Measurements from ENCODE around the gene NSG2. TPM values are rescaled to one million over a fixed set of nuclear protein-coding genes. Genes with fewer than 3 reads are reported as not detected.

Gene NSG2
- total RNA-seq, 4 donors from 2014 or later: not detected

DNA sequence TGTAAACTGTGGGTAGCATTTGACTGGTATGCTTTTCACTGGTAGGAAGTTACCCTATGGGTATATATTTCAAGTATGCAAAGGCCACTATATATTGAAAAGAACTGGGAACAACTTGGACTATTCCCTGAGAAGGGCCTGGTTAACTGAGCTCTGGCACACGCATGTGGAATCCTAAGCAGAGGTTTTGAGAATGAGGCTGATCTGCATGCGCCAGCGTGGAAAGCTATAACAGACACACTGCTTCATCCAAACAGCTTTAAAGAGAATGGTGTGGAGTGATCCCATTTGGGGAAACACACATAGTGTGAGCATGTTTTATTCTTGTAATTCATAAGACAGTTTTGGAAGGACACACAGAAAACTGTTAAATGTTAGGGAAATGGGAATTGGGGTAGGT is 8.4 kb downstream of the NSG2 start:
- no peak overlapping the region for H3K27ac ChIP-seq
- intact Hi-C loops (cut with DNase I; ENCODE audit: low total_unique reads) (no loop called here), in situ Hi-C loops (cut with MboI; ENCODE audit: low sequenced_read_pairs in 4 of 4) (no loop called here)
- H3K9me3 ChIP-seq: no peaks in the 10 kb centered on the region
- ATAC-seq (no peak), DNase-seq (no peak)
- peaks cover 0 to 4% of the 10 kb centered on the region in 2 donors for H3K4me1 ChIP-seq
- H3K36me3 ChIP-seq: no peaks in the 10 kb centered on the region
- TF ChIP-seq, protein P1, sequence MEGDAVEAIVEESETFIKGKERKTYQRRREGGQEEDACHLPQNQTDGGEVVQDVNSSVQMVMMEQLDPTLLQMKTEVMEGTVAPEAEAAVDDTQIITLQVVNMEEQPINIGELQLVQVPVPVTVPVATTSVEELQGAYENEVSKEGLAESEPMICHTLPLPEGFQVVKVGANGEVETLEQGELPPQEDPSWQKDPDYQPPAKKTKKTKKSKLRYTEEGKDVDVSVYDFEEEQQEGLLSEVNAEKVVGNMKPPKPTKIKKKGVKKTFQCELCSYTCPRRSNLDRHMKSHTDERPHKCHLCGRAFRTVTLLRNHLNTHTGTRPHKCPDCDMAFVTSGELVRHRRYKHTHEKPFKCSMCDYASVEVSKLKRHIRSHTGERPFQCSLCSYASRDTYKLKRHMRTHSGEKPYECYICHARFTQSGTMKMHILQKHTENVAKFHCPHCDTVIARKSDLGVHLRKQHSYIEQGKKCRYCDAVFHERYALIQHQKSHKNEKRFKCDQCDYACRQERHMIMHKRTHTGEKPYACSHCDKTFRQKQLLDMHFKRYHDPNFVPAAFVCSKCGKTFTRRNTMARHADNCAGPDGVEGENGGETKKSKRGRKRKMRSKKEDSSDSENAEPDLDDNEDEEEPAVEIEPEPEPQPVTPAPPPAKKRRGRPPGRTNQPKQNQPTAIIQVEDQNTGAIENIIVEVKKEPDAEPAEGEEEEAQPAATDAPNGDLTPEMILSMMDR (IDR thresholded peaks at IDR 0.05 in 4 of 5, conservative IDR thresholded peaks at IDR 0.05 in 1 of 5): no peak
- no peak for TF ChIP-seq POLR2A (IDR thresholded peaks at IDR 0.05)
- H3K27me3 ChIP-seq: peaks cover 0 to 2% (median 0%) of the 10 kb centered on the region in 3 donors
- no peak overlapping the region for H3K4me3 ChIP-seq

DNA sequence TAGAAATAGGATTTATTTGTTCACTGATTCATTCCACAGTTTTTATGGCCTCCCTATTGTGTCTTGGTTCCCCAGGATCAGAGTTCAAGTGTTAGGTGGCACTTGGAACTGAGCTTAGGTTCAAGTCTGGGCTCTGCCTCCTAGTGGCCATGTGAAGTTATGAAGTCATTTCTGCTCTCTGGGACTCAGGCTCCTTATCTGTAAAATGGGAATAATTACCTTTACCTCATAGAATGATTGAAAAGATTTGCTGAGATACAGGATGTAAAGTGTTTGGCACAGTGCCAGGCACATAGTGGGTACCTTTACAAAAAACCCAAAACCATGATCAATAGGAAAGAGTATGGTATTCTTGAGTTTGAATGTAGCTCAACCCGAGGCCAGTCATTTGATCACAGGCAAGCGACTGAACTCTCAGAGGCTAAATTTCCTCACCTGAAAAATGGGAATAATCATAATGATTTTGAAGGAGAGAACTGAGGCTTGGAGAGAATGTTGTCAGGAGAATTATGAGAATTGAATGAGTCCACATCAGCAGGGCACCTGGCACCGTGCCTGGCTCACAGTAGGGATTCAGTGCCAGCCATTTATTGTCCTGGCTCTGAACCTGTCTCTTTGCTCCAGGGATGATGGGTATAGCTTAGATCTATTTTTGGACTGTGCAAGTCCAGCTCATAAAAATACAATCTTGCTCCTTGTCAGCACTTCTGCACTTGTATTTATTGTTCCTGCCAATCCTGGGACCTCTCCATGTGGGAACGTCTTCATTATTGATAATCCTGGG is 10.8 kb downstream of the NSG2 start:
- Histone ChIP-seq H3K4me1 (peaks cover 0 to 4% of the 10 kb centered on the region in 2 donors), H3K36me3 (no peaks in the 10 kb centered on the region), H3K9me3 (no peaks in the 10 kb centered on the region), H3K4me3 (no peak overlapping the region), H3K27me3 (peaks cover 0 to 4% (median 0%) of the 10 kb centered on the region in 3 donors), H3K27ac (no peak overlapping the region)
- ATAC-seq: no peak
- TF ChIP-seq, protein P1 (IDR thresholded peaks at IDR 0.05 in 4 of 5, conservative IDR thresholded peaks at IDR 0.05 in 1 of 5): peak in 1 of 5 experiments; percentile 11
- no peak for TF ChIP-seq POLR2A (IDR thresholded peaks at IDR 0.05)
- in situ Hi-C loops (cut with MboI; ENCODE audit: low sequenced_read_pairs in 4 of 4): no loop called here
- intact Hi-C loops (cut with DNase I; ENCODE audit: low total_unique reads): no loop called here
- no peak for DNase-seq

DNA sequence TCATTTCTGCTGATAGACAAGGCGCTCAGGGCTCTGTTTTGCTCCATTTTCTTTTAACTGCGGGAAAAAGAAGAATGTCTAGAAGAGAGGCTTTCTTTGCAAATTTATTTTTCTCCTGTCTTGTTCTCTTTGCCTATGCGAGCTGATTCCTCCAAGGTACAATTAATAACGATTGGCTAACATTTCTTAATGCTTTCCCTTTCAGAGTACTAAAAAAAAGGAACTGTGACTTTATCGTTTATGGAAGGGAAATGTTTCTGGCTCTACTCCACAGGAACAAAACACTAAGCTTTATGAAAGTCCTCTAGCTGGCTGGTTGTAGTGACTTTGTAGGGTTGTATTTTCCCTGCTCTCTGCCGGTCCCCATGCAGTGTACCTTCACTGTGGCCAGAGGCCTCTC is 11.7 kb downstream of the NSG2 start:
- Histone ChIP-seq H3K27ac (no peak overlapping the region), H3K9me3 (no peaks in the 10 kb centered on the region), H3K27me3 (peaks cover 0 to 4% (median 0%) of the 10 kb centered on the region in 3 donors), H3K4me1 (peaks cover 0 to 4% of the 10 kb centered on the region in 2 donors), H3K36me3 (no peaks in the 10 kb centered on the region), H3K4me3 (no peak overlapping the region)
- intact Hi-C loops (cut with DNase I; ENCODE audit: low total_unique reads): no loop called here
- ATAC-seq (no peak), DNase-seq (no peak)
- TF ChIP-seq, protein P1 (IDR thresholded peaks at IDR 0.05 in 4 of 5, conservative IDR thresholded peaks at IDR 0.05 in 1 of 5): no peak
- TF ChIP-seq POLR2A (IDR thresholded peaks at IDR 0.05): no peak
- in situ Hi-C loops (cut with MboI; ENCODE audit: low sequenced_read_pairs in 4 of 4): no loop called here

DNA sequence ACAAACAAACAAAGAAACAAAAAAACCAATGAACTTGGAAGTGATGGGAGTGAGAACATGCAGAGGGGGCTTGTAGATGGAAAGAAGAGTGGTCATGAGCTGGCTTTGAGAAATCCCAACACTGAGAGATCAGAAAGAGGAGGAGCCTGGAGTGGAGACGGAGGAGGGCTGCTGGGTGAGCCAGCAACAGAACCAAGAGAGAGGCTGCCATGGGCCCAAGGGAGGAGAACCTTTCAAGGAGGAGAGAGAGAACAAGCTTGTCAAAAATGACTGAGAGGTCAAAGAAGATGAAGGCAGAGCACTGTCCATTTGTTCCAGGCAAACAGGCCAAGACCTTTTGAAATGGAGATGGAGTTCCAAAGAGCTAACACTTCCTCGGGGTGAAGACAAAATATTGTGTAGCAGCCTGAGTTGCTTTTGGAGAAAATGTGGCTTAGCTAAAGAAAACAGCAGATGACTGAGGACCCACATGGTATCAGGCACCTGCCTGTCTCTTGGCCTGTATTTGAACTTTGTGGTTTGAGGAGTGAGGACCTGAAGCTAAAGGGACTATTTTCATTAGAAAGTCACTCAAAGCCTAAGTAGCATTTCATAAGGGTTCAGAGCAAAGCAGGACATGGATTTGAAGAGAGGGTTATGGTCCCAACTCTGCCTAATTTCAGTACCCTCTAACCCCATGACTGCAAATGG is 13.1 kb downstream of the NSG2 start:
- peaks cover 0 to 4% (median 0%) of the 10 kb centered on the region in 3 donors for H3K27me3 ChIP-seq
- ATAC-seq: no peak
- DNase-seq: no peak
- TF ChIP-seq POLR2A (IDR thresholded peaks at IDR 0.05): no peak
- TF ChIP-seq, protein P1 (IDR thresholded peaks at IDR 0.05 in 4 of 5, conservative IDR thresholded peaks at IDR 0.05 in 1 of 5): no peak
- no peak overlapping the region for H3K4me3 ChIP-seq
- H3K4me1 ChIP-seq: peaks cover 0 to 4% of the 10 kb centered on the region in 2 donors
- intact Hi-C loops (cut with DNase I; ENCODE audit: low total_unique reads): no loop called here
- no peaks in the 10 kb centered on the region for H3K9me3 ChIP-seq
- no peaks in the 10 kb centered on the region for H3K36me3 ChIP-seq
- H3K27ac ChIP-seq: no peak overlapping the region
- in situ Hi-C loops (cut with MboI; ENCODE audit: low sequenced_read_pairs in 4 of 4): no loop called here
